IMR-90 (cell line): ENCODE data around the gene STING1.
"Not testable (repeated sequence)": the region's sequence is repeated elsewhere in the genome, so short reads cannot be mapped to it uniquely, and the experiment has no call there.

ENCODE experiments used
- CTCF ChIP-seq: conservative IDR thresholded peaks from 2 replicates; pipeline ENCODE4 v1.5.1; 2012; ENCODE audit warnings: mild to moderate bottlenecking, low read depth, low read length, improper control_type of control experiment
- POLR2A ChIP-seq: IDR thresholded peaks from 2 replicates; pipeline ENCODE4 v1.6.1; 2012; ENCODE audit warnings: mild to moderate bottlenecking, low read depth, low read length
- RAD21 ChIP-seq: IDR thresholded peaks from 2 replicates; pipeline ENCODE4 v1.6.1; 2012; ENCODE audit warnings: low read length, improper control_type of control experiment
- RCOR1 ChIP-seq: IDR thresholded peaks from 2 replicates; pipeline ENCODE4 v1.6.1; 2012; ENCODE audit warnings: mild to moderate bottlenecking, low read length, improper control_type of control experiment; ENCODE audit not compliant: insufficient replicate concordance

GRCh38 chr5:139527090-139527470 is 44.5 kb upstream of the STING1 start:
- not testable (repeated sequence) for TF ChIP-seq CTCF, POLR2A, RCOR1, RAD21
